Fibroblast of the aortic adventitia (primary cell): ENCODE results near the gene PLPP1. TPM values are rescaled to one million over a fixed set of nuclear protein-coding genes. Genes with fewer than 3 reads are reported as not detected.

ENCODE experiments used
- DNase-seq: peaks from one replicate; pipeline ENCODE4 v3.0.0-alpha.2; 2010; ENCODE audit warnings: low read depth
- H3K4me3 ChIP-seq: 2 replicates; pipeline ENCODE4 v1.5.1; 2011; ENCODE audit warnings: low read depth, mild to moderate bottlenecking, control low read depth, low read length, moderate library complexity
- CTCF ChIP-seq: IDR thresholded peaks from 2 replicates; pipeline ENCODE4 v1.5.1; 2011; ENCODE audit warnings: mild to moderate bottlenecking, low read length, control low read depth, inconsistent platforms; ENCODE audit not compliant: insufficient read depth
- total RNA-seq: library from RNA; depleted of rRNA; stranded (reverse); fragments of >200 nt; gene quantifications from 2 replicates; pipeline ENCODE4 v1.2.3, GENCODE V29; 2012; ENCODE audit warnings: low replicate concordance

PLPP1 gene
- total RNA-seq, 1 donor, result 71.8 TPM

DNA sequence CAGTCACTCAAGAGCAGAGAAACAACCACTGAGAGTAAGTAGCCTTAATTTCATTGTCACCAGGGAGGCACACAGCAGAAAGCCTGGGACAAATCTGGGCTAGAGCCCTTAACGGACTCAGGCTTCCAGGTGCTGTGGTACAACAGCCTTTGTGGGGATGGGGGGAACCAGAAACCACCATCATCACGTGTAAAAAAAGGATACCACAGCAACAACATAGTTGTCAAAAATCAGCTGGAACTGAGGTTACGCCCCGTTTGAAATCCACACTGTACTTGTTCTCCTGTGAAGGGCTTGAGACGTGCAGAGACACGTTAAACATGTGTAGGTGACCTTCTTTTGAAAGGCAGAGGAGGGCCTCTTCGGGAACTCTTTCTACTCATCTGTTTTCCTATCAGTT lies 16.6 kb upstream of the PLPP1 start:
- DNase-seq, result no peak
- no peak for TF ChIP-seq CTCF
- no peak overlapping the region for H3K4me3 ChIP-seq

DNA sequence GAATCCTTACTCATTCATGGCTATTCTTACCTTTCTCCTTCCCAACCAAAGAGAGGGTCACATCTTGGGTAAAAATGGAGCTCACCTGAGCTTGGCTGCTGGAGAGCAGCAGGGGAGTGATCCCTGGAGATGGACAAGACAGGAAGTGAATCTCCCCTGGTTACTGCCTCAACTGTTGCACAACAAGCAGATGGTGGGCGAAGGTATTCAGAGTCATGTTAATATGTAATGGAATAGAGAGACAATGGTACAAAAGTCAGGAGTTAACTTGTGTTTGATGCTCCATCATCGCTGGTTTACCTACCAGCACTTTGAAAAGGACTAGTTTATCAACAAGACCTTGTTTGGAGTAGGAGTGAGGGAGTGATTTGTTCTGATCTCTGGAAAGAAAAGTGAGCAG lies 13.0 kb upstream of the PLPP1 start:
- no peak for TF ChIP-seq CTCF
- no peak for DNase-seq
- no peak overlapping the region for H3K4me3 ChIP-seq

- TF ChIP-seq CTCF, result no peak
- DNase-seq, result no peak
- no peak overlapping the region for H3K4me3 ChIP-seq
These were observed 12.2 kb upstream of the PLPP1 start for GRCh38 chr5:55546947-55547346.

- no peak for TF ChIP-seq CTCF
- H3K4me3 ChIP-seq, result no peak overlapping the region
- DNase-seq, result peak; percentile 30
These were observed 9.6 kb upstream of the PLPP1 start for GRCh38 chr5:55544341-55544740.

DNA sequence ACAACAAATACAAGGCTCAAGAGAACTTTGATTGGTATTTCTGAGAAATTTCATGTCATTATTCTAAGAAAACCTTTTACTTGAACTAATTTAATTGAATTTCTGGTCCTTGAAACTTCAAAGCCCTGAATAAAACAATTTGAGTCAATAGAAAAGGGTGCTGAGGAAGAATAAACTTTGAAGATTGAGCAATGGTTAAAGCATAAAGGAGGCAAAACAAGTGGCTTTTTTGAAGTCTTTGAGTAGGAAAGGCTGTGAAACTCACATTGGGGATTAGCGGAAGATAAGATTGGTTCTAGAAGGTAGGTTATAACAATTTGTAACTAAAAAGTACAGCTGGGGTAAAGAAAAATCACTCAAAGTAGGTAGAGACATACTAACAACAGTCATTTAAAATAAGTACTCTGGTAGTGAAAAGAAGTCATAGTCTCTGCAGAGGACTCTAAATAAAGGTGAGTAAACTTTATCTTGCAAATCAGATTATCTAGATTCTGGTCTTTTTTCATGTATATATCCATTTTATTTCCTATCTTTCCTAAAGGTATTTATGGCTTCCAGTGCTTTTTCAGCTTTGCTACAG lies 6.4 kb upstream of the PLPP1 start:
- TF ChIP-seq CTCF, result no peak
- DNase-seq, result no peak
- H3K4me3 ChIP-seq, result no peak overlapping the region

DNA sequence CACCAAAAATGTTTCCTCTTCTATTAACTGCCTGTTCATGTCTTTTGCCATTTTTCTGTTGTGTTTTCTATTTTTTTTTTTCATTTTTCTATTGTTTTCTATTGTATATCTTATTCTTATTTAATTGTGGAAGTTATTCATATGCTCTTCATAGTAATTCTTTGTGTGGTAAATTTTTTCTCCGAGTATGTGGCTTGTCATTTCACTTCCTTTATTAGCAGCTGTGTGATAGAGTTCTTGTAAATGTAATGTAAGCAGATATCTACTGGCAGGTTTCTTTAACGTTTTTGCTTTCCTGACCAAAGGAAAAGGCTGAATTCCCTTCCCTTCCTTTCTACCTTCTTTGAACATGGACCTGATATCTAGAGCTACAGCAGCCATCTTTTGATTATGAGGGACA lies 5.8 kb upstream of the PLPP1 start:
- H3K4me3 ChIP-seq, result no peak overlapping the region
- TF ChIP-seq CTCF, result no peak
- DNase-seq, result no peak

DNA sequence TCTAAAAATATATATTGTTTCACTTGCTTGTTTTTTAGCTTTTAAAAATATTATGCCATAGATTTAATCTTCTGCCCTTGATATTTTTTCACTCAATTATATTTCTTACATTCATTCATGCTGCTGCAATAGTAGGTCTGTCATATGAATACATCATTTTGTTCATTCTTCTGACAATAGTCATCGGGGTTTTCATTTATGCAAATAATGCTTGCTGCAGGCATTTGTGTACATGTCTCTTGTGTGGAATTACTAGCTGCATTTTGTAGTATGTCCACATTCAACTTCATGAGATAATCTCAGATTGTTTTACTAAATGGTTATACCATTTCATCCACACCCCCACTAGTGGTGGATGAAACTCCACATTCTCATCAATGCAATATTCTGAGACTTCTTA lies 5.3 kb upstream of the PLPP1 start:
- peak; percentile 13 for DNase-seq
- H3K4me3 ChIP-seq, result no peak overlapping the region
- TF ChIP-seq CTCF, result no peak
